ENCODE results near the gene TAOK2. TPM values are rescaled to one million over a fixed set of nuclear protein-coding genes. Genes with fewer than 3 reads are reported as not detected.
A peak's percentile ranks its signal among the peaks of the same experiment; 100 is the strongest.

The TAOK2 gene
- 28.0 and 33.4 TPM in 2 replicates for total RNA-seq
- 24.3 and 24.5 TPM in 2 replicates for polyA plus RNA-seq

DNA sequence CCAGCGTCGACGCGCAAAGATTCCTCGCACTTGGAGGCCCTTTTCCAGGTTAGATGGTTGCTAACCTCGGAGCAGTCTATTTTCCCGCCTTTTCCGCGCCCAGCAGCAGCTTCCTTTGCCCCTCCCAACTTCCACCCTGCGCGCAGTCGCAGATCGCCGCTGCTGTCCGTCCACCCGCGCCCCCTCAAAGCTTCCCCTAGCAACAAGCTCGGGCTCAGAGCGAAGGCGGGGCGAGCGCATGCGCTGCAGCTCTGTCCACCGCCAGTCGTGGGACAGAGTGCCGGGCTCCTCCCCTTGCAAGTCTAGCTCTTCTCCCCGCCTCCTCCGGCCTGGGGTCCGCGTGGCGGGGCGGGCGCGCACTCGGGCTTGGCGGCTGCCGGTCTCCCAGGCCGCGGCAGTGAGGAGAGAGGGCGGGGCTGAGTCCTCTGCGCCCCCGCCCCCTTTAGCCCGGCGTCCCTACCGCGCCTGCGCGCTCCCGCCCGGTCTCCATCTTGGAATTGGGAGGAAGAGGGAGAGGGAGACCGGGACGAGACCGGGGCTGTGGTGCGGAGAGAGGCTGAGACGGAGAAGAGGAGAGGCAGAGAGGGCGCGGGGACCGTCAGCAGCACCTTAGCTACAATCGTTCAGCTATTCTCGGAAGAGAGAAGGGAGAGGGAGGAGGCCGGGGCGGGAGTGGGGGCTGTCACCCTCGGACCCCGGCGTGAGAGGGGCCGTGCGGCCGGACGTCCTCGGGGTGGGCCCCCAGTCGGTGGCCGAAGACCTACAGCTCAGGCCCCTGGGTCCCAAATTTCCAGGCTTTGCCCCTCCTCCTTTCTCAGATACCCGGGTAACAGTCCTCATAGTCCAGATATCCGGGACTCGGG is at the start of gene TAOK2:
TSS of gene TAOK2 (plus strand) at position 485 of the 863 bp plus-strand sequence. CDS start 3,905 bp downstream, outside the sequence.
- TF ChIP-seq, protein P1, sequence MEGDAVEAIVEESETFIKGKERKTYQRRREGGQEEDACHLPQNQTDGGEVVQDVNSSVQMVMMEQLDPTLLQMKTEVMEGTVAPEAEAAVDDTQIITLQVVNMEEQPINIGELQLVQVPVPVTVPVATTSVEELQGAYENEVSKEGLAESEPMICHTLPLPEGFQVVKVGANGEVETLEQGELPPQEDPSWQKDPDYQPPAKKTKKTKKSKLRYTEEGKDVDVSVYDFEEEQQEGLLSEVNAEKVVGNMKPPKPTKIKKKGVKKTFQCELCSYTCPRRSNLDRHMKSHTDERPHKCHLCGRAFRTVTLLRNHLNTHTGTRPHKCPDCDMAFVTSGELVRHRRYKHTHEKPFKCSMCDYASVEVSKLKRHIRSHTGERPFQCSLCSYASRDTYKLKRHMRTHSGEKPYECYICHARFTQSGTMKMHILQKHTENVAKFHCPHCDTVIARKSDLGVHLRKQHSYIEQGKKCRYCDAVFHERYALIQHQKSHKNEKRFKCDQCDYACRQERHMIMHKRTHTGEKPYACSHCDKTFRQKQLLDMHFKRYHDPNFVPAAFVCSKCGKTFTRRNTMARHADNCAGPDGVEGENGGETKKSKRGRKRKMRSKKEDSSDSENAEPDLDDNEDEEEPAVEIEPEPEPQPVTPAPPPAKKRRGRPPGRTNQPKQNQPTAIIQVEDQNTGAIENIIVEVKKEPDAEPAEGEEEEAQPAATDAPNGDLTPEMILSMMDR (IDR thresholded peaks at IDR 0.05; ENCODE audit: poor library complexity) = no peak
- no peak for TF ChIP-seq EZH2 (IDR thresholded peaks at IDR 0.05; ENCODE audit: borderline replicate concordance)
- TF ChIP-seq EZH2phosphoT487 (IDR thresholded peaks at IDR 0.05; ENCODE audit: low read depth, severe bottlenecking, unreplicated experiment) = no peak
- no peaks in the 10 kb centered on the region for H3K9me2 ChIP-seq (replicated peaks; ENCODE audit: insufficient read depth)
- peak within 1 kb of the TSS; percentile 95 for H3K4me3 ChIP-seq
- no peaks in the 10 kb centered on the region for H3K27me3 ChIP-seq
- 4% methylated on average over 50 of the region's 75 CpGs for WGBS (ENCODE audit: low lambda C conversion rate, missing lambda C conversion rate)
- peak within 1 kb of the TSS; percentile 99 for H3K4me2 ChIP-seq
- no peaks in the 10 kb centered on the region for H3K9me3 ChIP-seq (ENCODE audit: low read depth)
- no peaks in the 10 kb centered on the region for H3K36me3 ChIP-seq (replicated peaks; ENCODE audit: insufficient read depth, low read depth)
- DNase-seq (ENCODE audit: low spot score) = peak; percentile 100
- H2AFZ ChIP-seq = peak within 1 kb of the TSS; percentile 70
- peak within 1 kb of the TSS; percentile 76 for H3K27ac ChIP-seq
- peaks cover 41% of the 10 kb centered on the region for H3K79me2 ChIP-seq
- peaks cover 20% of the 10 kb centered on the region for H3K4me1 ChIP-seq (ENCODE audit: insufficient read depth)
- H4K20me1 ChIP-seq (ENCODE audit: insufficient read depth, poor library complexity, severe bottlenecking) = peaks cover 43% of the 10 kb centered on the region

DNA sequence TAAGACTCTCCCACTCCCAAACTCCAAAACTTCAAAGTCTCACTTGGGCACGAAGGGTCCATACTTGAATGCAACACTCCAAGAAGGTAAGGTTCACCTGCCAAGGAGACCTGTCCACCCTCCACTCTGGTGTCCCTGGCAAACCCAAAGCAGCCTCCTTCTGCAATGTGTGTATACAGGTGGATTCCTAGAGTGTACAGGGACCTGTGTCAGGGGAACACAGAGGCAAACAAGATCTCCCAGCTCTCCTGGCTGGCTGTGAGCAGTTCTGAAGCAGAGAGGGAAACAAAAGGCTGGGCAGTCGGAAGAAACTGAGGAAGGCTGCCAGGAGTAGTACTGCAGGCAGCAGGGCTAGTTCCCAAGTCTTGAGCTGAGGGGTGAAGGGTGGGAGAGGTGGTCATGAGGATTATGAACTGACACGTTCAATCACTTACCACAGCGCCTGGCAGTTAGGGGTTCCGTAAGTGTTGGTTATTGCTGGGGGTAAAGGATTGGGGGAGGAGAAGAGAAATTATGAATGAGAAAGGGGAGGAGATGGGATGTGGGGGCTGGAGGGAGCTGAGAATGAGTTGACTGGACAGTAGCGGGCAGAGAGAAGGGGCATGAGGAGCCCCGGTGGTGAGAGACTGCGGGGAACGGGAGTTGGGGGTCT is 48.4 kb upstream of the TAOK2 start:
- Histone ChIP-seq H3K9me3 (ENCODE audit: low read depth) (no peaks in the 10 kb centered on the region), H2AFZ (peak overlapping the region; percentile 72), H3K4me2 (peak overlapping the region; percentile 90), H3K27me3 (no peaks in the 10 kb centered on the region), H3K4me1 (ENCODE audit: insufficient read depth) (peaks cover 13% of the 10 kb centered on the region), H3K27ac (peak overlapping the region; percentile 74), H4K20me1 (ENCODE audit: insufficient read depth, poor library complexity, severe bottlenecking) (no peaks in the 10 kb centered on the region), H3K36me3 (replicated peaks; ENCODE audit: insufficient read depth, low read depth) (no peaks in the 10 kb centered on the region), H3K79me2 (peaks cover 41% of the 10 kb centered on the region), H3K9me2 (replicated peaks; ENCODE audit: insufficient read depth) (no peaks in the 10 kb centered on the region), H3K4me3 (peak overlapping the region; percentile 87)
- no peak for DNase-seq (ENCODE audit: low spot score)
- no peak for TF ChIP-seq EZH2phosphoT487 (IDR thresholded peaks at IDR 0.05; ENCODE audit: low read depth, severe bottlenecking, unreplicated experiment)
- TF ChIP-seq, protein P1 (IDR thresholded peaks at IDR 0.05; ENCODE audit: poor library complexity) = no peak
- TF ChIP-seq EZH2 (IDR thresholded peaks at IDR 0.05; ENCODE audit: borderline replicate concordance) = no peak
- 13% methylated on average over 5 of the region's 9 CpGs for WGBS (ENCODE audit: low lambda C conversion rate, missing lambda C conversion rate)

DNA sequence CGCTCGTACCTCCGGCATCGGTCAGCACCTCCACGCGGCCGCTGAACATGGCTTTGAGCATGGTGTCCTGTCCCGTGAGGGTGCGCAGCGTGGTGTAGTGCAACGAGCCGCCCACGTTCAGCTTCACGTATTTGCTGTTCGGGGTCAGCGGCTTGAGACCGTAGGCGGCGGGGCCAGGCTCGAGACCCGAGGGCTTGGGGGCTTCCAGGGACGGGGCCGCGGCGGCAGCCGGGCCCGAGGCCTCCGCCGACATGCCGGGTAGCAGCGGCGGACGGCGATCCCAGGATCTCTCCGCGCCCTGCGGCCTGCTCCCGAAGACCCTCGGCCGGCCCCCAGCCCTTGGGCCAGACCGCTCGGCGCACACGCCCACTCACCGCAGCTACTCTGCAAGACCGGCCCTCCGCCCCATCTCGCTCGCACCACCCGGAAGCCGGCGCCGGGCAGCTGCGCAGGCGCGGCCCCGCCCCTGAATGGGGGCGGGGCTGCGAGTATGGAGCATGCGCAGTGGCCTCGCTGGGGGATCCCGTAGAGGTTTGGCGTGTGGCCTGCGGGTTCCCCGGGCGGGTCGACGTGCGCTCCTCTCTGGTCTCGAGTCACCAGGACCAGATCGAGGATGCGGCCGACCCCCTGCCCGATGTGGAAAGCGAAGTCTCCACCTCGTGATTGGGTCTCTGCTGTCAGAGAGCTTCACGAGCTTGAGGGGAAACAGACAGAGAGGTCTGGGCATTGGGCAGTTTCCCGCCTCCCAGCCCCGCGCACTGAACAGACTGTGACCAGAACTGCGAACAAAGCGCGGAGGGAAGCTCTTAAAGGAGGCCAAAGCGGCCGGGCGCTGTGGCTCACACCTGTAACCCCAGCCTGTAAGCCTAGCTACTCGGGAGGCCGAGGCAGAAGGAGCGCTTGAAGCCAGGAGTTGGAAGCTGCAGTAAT is 47.6 kb upstream of the TAOK2 start, which contains the start of gene KCTD13:
TSS of gene KCTD13 (minus strand) at position 446 of the 930 bp plus-strand sequence. CDS start at position 253, 193 bp downstream.
- no peaks in the 10 kb centered on the region for H3K36me3 ChIP-seq (replicated peaks; ENCODE audit: insufficient read depth, low read depth)
- DNase-seq (ENCODE audit: low spot score) = peak; percentile 92
- H3K9me3 ChIP-seq (ENCODE audit: low read depth) = no peaks in the 10 kb centered on the region
- no peaks in the 10 kb centered on the region for H4K20me1 ChIP-seq (ENCODE audit: insufficient read depth, poor library complexity, severe bottlenecking)
- WGBS (ENCODE audit: low lambda C conversion rate, missing lambda C conversion rate) = 1% methylated on average over 79 of the region's 89 CpGs
- TF ChIP-seq EZH2 (IDR thresholded peaks at IDR 0.05; ENCODE audit: borderline replicate concordance) = no peak
- peak within 1 kb of the TSS; percentile 83 for H3K27ac ChIP-seq
- H3K4me1 ChIP-seq (ENCODE audit: insufficient read depth) = peaks cover 13% of the 10 kb centered on the region
- H3K79me2 ChIP-seq = peaks cover 41% of the 10 kb centered on the region
- H2AFZ ChIP-seq = peak within 1 kb of the TSS; percentile 74
- H3K4me3 ChIP-seq = peak within 1 kb of the TSS; percentile 87
- no peaks in the 10 kb centered on the region for H3K27me3 ChIP-seq
- peak within 1 kb of the TSS; percentile 90 for H3K4me2 ChIP-seq
- H3K9me2 ChIP-seq (replicated peaks; ENCODE audit: insufficient read depth) = no peaks in the 10 kb centered on the region
